GM18505 (cell line): Measurements from ENCODE around the gene AMN.

ENCODE experiments used
- ATAC-seq: cut with Tn5 transposase; IDR thresholded peaks from one replicate; pipeline ENCODE4 v1.9.1; 2021; ENCODE audit not compliant: unreplicated experiment
- POLR2A ChIP-seq: IDR thresholded peaks from 4 replicates; pipeline ENCODE4 v1.6.1; 2011; ENCODE audit warnings: borderline replicate concordance; ENCODE audit not compliant: insufficient read depth, insufficient read length; ENCODE audit errors: extremely low read depth

The AMN gene

DNA sequence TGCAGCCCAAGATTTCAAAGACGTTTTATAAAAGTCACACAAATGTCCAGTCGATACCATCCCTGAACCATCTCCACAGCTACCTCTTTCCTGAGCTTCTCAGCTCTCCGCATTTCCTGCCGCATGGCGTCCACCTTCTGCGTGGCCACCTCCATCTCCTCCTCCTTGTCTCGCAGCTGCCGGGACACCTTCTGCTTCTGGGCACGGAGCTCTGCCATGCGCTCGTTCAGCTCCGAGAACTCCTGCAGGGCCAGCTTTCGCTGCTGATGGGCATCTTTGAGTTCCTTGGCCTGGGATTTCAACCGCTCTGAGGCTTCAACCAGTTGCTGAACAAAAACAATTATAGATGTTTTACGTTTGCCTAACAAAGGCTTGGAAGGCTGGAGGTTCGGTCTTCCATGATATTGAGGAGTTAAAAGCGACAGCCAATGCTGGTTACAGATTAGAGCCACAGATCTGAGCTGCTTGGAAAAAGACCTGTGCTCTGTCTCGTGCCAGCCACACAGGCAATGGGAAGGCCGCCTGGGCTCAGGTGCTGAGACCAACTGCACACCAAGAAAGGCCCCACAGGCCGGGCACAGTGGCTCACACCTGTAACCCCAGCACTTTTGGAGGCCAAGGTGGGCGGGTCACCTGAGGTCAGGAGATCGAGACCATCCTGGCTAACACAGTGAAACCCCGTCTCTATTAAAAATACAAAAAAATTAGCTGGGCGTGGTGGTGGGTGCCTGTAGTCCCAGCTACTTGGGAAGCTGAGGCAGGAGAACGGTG lies 49.6 kb downstream of the AMN start:
- no peak for ATAC-seq
- TF ChIP-seq POLR2A = no peak

DNA sequence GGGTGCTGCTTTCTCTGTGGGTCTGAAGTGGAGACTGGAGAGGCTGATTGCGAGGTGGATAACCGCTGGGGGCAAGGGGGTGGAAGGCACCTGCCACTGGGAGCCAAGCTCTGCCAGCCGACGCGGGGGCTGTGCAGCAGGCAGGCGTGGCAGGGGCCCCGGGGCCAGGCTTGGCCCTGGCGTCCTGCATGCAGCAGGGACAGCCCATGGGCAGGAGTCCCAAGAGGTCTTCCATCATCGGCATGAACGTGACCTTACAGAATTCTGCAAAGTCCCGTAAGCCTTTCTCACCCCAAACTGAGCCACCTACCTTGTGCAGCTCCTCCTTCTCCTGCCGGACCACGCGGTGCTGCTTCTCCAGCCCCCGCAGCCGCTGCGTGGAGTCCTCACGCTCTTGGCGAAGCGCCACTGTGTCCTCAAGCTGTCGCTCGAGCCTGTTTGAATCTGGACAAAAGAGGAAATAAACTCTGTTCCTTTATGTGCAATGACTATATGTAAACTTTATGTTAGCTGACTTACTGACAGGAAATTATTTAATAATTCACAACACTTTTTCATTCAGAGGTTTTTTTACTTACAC lies 51.3 kb downstream of the AMN start:
- ATAC-seq = no peak
- TF ChIP-seq POLR2A = no peak

DNA sequence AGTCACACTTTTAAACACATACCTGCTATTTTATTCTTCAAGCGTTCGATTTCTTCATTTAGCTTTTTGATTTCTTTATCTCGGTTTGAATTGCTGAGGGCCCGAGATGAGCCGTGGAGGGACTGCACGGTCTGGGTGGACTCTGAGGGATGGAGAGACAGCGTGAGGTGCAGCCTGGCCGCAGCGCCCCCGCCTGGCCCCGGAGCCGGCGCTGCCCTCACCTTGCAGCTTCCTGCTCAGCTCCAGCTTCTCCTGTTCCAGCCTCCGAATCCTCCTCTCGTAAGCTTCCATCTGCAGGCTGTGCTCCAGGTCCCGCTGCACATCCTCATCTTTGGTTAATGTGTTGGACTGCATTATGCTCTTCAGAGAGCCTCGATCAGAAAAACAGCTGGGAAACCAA lies 53.2 kb downstream of the AMN start:
- no peak for ATAC-seq
- no peak for TF ChIP-seq POLR2A

DNA sequence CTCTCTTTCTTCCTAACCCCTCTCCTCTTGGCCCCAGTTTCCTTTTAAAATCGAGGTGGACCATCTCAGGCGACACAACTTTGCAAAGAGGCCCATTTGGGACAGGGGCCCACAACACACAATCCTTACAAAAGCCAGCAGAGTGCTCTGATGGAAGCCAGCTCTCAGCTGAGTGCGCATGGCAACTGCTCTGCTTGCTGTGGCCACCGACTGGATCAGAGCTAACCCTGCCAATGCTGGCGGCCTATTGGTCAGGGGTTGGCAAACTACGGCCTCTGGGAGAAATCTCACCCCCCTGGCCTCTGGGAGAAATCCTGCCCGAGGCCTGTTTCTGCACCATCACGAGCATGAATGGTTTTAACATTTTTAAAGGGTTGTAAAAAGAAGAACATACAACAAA lies 55.0 kb downstream of the AMN start:
- no peak for ATAC-seq
- TF ChIP-seq POLR2A = no peak

DNA sequence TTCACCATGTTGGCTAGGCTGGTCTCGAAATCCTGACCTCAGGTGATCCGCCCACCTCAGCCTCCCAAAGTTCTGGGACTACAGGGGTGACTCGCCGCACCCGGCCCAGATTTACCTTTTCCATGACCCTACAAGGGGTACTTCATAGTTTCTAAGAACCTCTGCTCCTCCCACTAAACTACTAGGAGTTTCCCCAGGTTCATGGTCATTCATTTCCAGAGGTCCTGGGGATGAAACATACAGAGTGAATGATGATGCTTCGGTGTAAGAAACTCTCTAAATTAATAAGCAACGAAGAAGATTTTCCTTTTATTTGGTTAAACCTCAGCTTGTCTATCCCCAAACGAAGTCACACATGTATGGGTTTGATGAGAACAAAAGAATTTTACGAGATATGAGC lies 56.9 kb downstream of the AMN start:
- no peak for ATAC-seq
- no peak for TF ChIP-seq POLR2A

DNA sequence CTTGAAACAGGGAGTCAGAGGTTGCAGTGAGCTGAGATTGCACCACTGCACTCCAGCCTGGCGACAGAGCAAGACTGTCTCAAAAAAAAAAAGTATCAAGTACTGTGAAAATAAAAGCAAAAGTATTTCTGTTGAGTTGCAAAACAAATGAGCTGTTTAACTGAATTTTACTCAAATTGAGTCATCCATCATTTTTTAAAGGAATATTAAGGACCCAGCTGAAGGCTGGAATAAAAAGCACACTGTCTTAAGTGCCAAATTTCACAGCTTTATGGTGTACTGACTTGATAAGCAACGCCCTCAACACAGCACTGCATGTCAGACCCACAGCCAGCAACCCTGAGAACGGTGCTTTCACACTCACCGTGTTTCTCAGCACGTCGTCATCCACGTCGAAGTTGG lies 57.9 kb downstream of the AMN start:
- ATAC-seq = no peak
- no peak for TF ChIP-seq POLR2A
